Activated CD4-positive, alpha-beta T cell treated with anti-CD3 and anti-CD28 coated beads, Interleukin-2, amount 10 ng/mL, durations not matched to agents 7 days and 5 days (primary cell): ENCODE measurements around the gene ZBTB45. TPM values are rescaled to one million over a fixed set of nuclear protein-coding genes. Genes with fewer than 3 reads are reported as not detected.

ENCODE experiments used
- CTCF ChIA-PET: fragments of 350-600 bp; sonication (Branson Sonifier 250); formaldehyde crosslinking; loops from one replicate; lab custom pipeline; 2021; ENCODE audit warnings: antibody characterized with exemption; lab: Charles Lee
- POLR2A ChIA-PET: fragments of 350-600 bp; sonication (Branson Sonifier 250); formaldehyde crosslinking; loops from one replicate; lab custom pipeline; 2021; ENCODE audit warnings: antibody characterized with exemption; lab: Charles Lee
- DNase-seq: peaks from one replicate; pipeline ENCODE4 v3.0.0-alpha.2; 2020
- H3K27ac Mint-ChIP-seq: one replicate; pipeline ENCODE4 v1.8.0; 2021; ENCODE audit warnings: mild to moderate bottlenecking, moderate library complexity, mixed read lengths
- H3K27me3 Mint-ChIP-seq: one replicate; pipeline ENCODE4 v1.8.0; 2021; ENCODE audit warnings: mixed read lengths
- H3K36me3 Mint-ChIP-seq: one replicate; pipeline ENCODE4 v1.8.0; 2021; ENCODE audit warnings: low read depth, mixed read lengths
- H3K4me1 Mint-ChIP-seq: one replicate; pipeline ENCODE4 v1.8.0; 2021; ENCODE audit warnings: mixed read lengths
- H3K4me3 Mint-ChIP-seq: one replicate; pipeline ENCODE4 v1.8.0; 2021; ENCODE audit warnings: mild to moderate bottlenecking, moderate library complexity, mixed read lengths
- H3K9me3 Mint-ChIP-seq: one replicate; pipeline ENCODE4 v1.8.0; 2021; ENCODE audit warnings: mixed read lengths
- total RNA-seq, 2 experiments: library from RNA; stranded (reverse); gene quantifications; one replicate each; pipeline ENCODE4 v1.2.3, GENCODE V29; 2021

Gene ZBTB45
- total RNA-seq, 2 experiments from 2014 or later: 17.9 to 19.9 TPM

- H3K4me3 Mint-ChIP-seq: no peak overlapping the region
- H3K9me3 Mint-ChIP-seq: no peaks in the 10 kb centered on the region
- peak overlapping the region; percentile 11 for H3K27ac Mint-ChIP-seq
- ChIA-PET POLR2A (no interaction called here), CTCF (interaction anchor here (0.6 to 3.3 kb wide), 3 partner anchors 33 to 153 kb away, joined by 3 to 25 read pairs (median 4); partner anchors contain the start of gene ZBTB45)
- H3K4me1 Mint-ChIP-seq: peaks cover 49% of the 10 kb centered on the region
- no peaks in the 10 kb centered on the region for H3K27me3 Mint-ChIP-seq
- DNase-seq: no peak
- H3K36me3 Mint-ChIP-seq: peaks cover 65% of the 10 kb centered on the region
Measured at GRCh38 chr19:58552655-58553054, 33.0 kb upstream of the ZBTB45 start.

GRCh38 chr19:58551577-58552471 lies 32.2 kb upstream of the ZBTB45 start:
- ChIA-PET CTCF (interaction anchor here (1.2 to 1.4 kb wide), 2 partner anchors 32 to 38 kb away, joined by 4 read pairs; partner anchors contain the start of gene ZBTB45), POLR2A (no interaction called here)
- Mint-ChIP-seq H3K9me3 (no peaks in the 10 kb centered on the region), H3K27me3 (no peaks in the 10 kb centered on the region), H3K4me1 (peaks cover 50% of the 10 kb centered on the region), H3K4me3 (no peak overlapping the region), H3K27ac (no peak overlapping the region), H3K36me3 (peaks cover 71% of the 10 kb centered on the region)
- no peak for DNase-seq

GRCh38 chr19:58551123-58551497 lies 31.5 kb upstream of the ZBTB45 start:
- POLR2A ChIA-PET: no interaction called here

GRCh38 chr19:58550362-58551122 lies 30.9 kb upstream of the ZBTB45 start:
- Mint-ChIP-seq H3K4me1 (peaks cover 54% of the 10 kb centered on the region), H3K4me3 (no peak overlapping the region), H3K9me3 (no peaks in the 10 kb centered on the region), H3K27ac (no peak overlapping the region), H3K27me3 (no peaks in the 10 kb centered on the region), H3K36me3 (peaks cover 74% of the 10 kb centered on the region)
- no peak for DNase-seq
- ChIA-PET POLR2A (no interaction called here), CTCF (interaction anchor here (1.4 kb wide), 1 partner anchor 30 kb away, joined by 4 read pairs; the partner anchor contains the start of gene ZBTB45)

More at GRCh38 chr19:58551123-58551497, 31.5 kb upstream of the ZBTB45 start:
- Mint-ChIP-seq H3K4me1 (peaks cover 50% of the 10 kb centered on the region), H3K36me3 (peaks cover 71% of the 10 kb centered on the region), H3K27me3 (no peaks in the 10 kb centered on the region), H3K9me3 (no peaks in the 10 kb centered on the region), H3K27ac (no peak overlapping the region), H3K4me3 (no peak overlapping the region)
- DNase-seq: no peak
- CTCF ChIA-PET: interaction anchor here (1.2 to 1.4 kb wide), 2 partner anchors 31 to 37 kb away, joined by 4 read pairs; partner anchors contain the start of gene ZBTB45

- CTCF ChIA-PET: interaction anchor here (2.6 kb wide), 1 partner anchor 31 kb away, joined by 11 read pairs; the partner anchor contains the start of gene ZBTB45
- POLR2A ChIA-PET: no interaction called here
- DNase-seq: no peak
- no peaks in the 10 kb centered on the region for H3K27me3 Mint-ChIP-seq
- no peak overlapping the region for H3K27ac Mint-ChIP-seq
- no peak overlapping the region for H3K4me3 Mint-ChIP-seq
- peaks cover 49% of the 10 kb centered on the region for H3K4me1 Mint-ChIP-seq
- no peaks in the 10 kb centered on the region for H3K9me3 Mint-ChIP-seq
- peaks cover 72% of the 10 kb centered on the region for H3K36me3 Mint-ChIP-seq
Measured at GRCh38 chr19:58549664-58550361, 30.2 kb upstream of the ZBTB45 start.

- H3K4me3 Mint-ChIP-seq: no peak overlapping the region
- ChIA-PET POLR2A (no interaction called here), CTCF (interaction anchor here (2.6 kb wide), 1 partner anchor 30 kb away, joined by 11 read pairs; the partner anchor contains the start of gene ZBTB45)
- H3K36me3 Mint-ChIP-seq: peaks cover 69% of the 10 kb centered on the region
- no peaks in the 10 kb centered on the region for H3K9me3 Mint-ChIP-seq
- DNase-seq: no peak
- no peak overlapping the region for H3K27ac Mint-ChIP-seq
- H3K27me3 Mint-ChIP-seq: no peaks in the 10 kb centered on the region
- peaks cover 45% of the 10 kb centered on the region for H3K4me1 Mint-ChIP-seq
Measured at GRCh38 chr19:58548859-58549663, 29.5 kb upstream of the ZBTB45 start.

- Mint-ChIP-seq H3K4me1 (peaks cover 44% of the 10 kb centered on the region), H3K27ac (no peak overlapping the region), H3K9me3 (no peaks in the 10 kb centered on the region), H3K36me3 (peaks cover 60% of the 10 kb centered on the region), H3K4me3 (no peak overlapping the region), H3K27me3 (no peaks in the 10 kb centered on the region)
- ChIA-PET POLR2A (no interaction called here), CTCF (interaction anchor here (0.8 to 2.6 kb wide), 6 partner anchors 9 to 28 kb away, joined by 3 to 11 read pairs (median 3); partner anchors contain the start of genes UBE2M and ZBTB45)
- DNase-seq: no peak
Measured at GRCh38 chr19:58547323-58548312, 28.0 kb upstream of the ZBTB45 start.

- H3K9me3 Mint-ChIP-seq: no peaks in the 10 kb centered on the region
- peak overlapping the region; percentile 91 for H3K4me3 Mint-ChIP-seq
- H3K27me3 Mint-ChIP-seq: no peaks in the 10 kb centered on the region
- CTCF ChIA-PET: interaction anchor here (0.6 to 2.5 kb wide), 2 partner anchors 16 to 26 kb away, joined by 3 to 7 read pairs; partner anchors contain the start of gene ZBTB45
- H3K4me1 Mint-ChIP-seq: peaks cover 41% of the 10 kb centered on the region
- POLR2A ChIA-PET: no interaction called here
- H3K36me3 Mint-ChIP-seq: peaks cover 50% of the 10 kb centered on the region
- no peak for DNase-seq
- peak overlapping the region; percentile 86 for H3K27ac Mint-ChIP-seq
Measured at GRCh38 chr19:58546019-58546530, 26.5 kb upstream of the ZBTB45 start.

- no peak for DNase-seq
- peaks cover 44% of the 10 kb centered on the region for H3K36me3 Mint-ChIP-seq
- peak overlapping the region; percentile 86 for H3K27ac Mint-ChIP-seq
- H3K27me3 Mint-ChIP-seq: no peaks in the 10 kb centered on the region
- POLR2A ChIA-PET: no interaction called here
- H3K4me1 Mint-ChIP-seq: peaks cover 39% of the 10 kb centered on the region
- peak overlapping the region; percentile 91 for H3K4me3 Mint-ChIP-seq
- H3K9me3 Mint-ChIP-seq: no peaks in the 10 kb centered on the region
- CTCF ChIA-PET: interaction anchor here (0.7 to 2.5 kb wide), 2 partner anchors 12 to 26 kb away, joined by 3 to 7 read pairs; partner anchors contain the start of gene ZBTB45
Measured at GRCh38 chr19:58545286-58546018, 25.8 kb upstream of the ZBTB45 start.
